Embryonic facial prominence (tissue), 1 donor: Measurements from ENCODE around the gene PRR30.

Experiments used
- DNase-seq: peaks from one replicate; pipeline ENCODE4 v3.0.0-alpha.2; 2016; ENCODE audit errors: extremely low spot score

The PRR30 gene

DNA sequence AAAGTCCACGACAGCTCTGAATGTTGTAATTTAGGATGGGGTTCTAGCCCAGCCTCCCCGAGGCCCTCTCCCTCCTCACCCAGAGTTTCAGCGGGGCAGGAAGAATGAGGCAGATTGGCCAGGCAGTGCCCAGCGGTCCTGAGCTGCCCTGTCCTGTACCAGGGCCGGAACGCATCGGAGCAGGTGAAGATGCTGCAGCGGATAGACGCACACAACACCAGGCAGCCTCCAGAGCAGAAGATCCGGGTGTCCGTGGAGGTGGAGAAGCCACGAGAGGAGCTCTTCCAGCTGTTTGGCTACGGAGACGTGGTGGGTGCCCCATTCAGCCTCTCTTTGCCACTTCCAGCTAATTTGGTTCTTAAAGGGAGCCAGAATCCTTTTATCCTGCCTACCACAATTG is 41.9 kb downstream of the PRR30 start:
- no peak for DNase-seq

DNA sequence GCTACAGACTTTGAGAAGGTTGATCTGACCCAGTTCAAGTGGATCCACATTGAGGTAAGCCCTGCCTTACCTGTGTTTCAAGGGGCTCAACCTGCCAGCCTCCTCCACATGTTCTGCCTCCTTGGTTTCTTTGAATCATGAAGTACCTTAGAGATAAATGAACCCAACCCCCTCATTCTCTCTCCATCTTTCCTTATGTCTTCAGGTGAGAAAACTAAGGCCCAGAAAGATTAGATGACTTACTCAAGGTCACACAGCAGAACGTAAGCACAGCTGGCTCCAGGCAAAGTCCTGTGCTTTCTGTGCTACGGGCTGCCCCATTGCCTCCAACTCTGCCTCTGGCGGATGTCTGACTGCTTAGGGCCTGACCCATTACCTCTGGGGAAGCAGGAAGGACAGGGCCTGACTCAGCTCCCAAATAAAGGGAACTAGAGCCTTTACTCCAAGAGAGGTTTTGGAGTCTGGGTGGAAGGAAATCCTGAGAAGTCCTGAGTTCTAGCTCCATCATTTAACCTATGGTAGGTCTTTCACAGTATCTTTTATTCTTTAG is 42.4 kb downstream of the PRR30 start:
- no peak for DNase-seq

DNA sequence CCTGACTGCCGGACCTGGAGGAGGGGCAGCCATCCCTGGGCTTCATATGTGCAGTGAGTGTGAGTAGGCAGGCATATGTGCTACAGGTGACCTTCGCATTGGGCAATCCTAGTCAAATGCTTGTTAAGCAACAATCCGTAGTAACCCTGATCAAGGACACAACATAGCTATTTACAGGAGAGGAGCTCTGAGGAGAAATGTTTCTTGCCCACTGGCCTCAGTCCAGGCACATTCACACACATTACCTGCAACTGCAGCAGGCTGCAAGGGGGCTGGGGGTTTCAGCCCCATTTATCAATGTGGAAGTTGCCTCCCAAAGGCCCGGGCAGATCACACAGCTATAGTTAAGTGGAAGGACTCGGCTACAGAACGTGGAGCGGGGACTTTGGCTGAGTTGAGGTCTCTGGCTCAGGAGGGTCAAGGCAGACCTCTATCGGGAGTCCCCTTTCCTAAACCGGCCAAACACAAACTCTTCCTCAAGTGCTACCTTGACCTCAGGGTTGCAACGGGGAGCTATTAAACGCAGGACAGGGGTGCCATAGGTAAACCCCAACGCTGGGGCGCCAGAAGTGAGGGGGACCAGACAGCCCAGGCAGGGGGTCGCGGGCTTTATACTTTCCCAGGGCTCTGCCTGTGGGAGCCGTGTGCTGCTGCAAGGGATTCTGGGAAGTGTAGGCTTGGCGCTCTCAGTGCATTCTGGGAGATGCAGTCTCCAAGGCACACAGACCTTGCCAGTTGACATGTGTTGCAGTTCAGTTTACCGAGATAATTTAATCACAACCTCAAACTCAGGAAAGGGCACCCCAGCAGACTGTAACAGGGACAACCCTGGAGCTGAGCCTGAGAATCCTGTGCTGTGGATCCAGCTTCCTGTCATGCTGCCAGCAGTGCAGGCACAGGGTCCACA is 43.2 kb downstream of the PRR30 start:
- DNase-seq: no peak

DNA sequence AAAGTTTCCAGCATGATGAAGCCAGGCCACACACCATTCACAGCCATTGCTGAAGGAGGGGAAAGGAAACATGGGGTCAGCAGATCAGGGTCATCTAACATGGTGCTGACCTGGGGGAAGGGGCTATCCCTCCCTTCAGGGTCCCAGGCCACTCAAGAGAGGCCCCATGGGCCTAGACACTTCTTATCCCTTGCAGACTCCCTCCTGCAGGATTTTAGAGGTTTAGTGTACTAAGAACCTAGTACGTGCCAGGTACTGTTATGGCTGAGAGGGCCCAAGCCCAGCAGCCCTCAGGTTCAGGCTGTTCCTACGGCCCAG is 43.8 kb downstream of the PRR30 start:
- no peak for DNase-seq

DNA sequence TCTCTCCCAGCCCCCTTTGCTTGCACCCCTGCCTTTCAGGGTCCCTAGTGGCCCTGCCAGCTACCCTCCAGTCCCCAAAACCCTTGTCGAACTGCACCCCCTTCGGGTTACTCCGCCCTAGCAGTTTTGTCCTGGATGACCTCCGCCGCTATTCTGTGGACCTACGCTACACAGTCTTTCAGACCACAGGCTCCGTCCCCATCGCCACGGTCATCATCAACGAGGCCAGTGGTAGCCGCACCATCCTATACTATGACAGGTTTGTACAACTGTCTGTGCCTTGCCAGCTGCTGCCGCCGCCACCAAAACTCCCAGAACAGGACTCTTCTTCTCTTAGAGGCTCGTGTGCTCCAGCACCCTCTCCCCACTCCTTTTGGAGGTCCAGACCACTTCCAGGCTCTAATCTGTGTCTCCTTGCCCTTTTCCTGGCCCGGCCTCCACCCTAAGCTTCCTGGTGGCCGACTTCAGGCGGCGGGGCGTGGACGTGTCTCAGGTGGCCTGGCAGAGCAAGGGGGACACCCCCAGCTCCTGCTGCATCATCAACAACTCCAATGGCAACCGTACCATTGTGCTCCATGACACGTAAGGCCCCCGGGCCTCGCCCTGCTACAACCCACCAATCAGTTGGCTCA is 44.7 kb downstream of the PRR30 start:
- DNase-seq: no peak

DNA sequence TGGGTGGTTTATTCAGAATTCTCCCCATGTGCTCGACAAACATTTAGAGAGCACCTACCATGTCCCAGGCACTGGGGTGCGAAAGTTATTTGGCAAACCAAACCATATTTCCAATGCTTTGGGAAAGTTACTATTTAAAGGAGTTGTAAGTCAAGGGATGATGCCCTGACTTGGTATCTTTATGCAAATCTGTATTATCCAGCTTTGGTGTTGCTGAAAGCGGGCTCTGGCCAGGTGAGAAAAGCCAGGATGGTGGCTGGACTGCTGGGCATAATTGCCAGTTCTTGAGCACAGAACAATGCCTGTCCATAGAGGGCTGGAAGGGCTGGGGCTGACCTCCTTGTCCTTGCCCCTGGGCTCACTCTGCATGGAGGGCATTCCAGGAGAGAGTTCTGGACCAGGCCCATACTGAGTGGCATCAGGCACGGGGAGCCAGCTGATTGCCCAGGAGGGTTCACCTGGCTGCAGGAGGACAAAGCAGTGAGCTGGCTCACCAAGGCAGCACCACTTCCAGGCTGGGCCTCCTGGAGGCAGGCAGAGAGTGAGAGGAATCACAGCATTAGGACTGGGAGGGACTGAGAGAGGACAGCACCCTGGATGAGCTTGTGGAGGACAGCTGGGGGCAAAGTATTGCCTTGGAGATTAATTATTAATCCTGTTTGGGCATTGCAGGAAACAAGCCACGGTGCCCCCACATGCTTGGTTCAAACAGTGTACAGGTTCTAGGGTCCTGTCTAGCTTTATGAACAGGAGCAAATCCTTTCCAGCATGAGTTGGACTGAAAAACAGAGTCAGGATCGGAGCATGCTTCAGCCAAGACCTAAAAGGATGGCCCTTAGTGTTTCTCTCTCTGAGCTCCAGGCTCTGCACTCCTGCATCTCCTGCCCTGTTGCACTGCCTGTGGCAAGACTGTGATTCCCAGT is 45.5 kb downstream of the PRR30 start:
- DNase-seq: no peak

DNA sequence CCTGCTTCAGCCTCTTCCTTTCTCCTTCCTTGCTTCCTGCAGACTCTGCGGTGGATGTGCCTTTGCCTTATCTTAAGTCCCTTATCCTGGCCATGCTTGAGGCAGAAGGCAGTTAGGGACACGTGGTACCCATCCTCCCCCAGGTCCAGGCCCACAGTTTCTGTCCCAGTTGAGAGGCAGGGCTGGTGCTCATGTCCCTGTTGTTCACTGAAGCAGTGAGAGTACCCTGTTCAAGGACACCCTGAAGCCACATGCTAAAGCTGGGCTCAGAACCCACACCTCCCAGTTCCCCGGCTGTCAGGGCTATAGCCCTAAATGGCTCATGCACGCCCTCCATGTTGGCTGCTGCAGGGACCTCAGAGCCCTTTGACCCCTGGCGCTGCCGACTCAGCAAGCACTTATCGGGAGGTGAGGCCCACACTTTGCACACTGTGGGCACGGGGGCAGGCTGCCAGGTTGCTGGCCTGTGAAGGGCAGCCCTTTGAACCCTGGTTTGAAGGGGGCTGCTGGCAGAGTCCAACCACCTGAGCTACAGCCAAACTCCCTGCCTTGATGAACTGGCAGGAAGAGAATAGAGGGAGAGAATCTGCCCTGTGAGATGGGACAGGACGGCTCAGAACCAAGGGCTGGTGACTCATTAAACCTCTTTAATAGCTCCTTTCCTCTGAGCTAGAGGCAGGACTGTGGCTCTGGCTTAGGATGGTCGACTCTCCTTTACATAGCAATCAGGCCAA is 46.3 kb downstream of the PRR30 start:
- no peak for DNase-seq

DNA sequence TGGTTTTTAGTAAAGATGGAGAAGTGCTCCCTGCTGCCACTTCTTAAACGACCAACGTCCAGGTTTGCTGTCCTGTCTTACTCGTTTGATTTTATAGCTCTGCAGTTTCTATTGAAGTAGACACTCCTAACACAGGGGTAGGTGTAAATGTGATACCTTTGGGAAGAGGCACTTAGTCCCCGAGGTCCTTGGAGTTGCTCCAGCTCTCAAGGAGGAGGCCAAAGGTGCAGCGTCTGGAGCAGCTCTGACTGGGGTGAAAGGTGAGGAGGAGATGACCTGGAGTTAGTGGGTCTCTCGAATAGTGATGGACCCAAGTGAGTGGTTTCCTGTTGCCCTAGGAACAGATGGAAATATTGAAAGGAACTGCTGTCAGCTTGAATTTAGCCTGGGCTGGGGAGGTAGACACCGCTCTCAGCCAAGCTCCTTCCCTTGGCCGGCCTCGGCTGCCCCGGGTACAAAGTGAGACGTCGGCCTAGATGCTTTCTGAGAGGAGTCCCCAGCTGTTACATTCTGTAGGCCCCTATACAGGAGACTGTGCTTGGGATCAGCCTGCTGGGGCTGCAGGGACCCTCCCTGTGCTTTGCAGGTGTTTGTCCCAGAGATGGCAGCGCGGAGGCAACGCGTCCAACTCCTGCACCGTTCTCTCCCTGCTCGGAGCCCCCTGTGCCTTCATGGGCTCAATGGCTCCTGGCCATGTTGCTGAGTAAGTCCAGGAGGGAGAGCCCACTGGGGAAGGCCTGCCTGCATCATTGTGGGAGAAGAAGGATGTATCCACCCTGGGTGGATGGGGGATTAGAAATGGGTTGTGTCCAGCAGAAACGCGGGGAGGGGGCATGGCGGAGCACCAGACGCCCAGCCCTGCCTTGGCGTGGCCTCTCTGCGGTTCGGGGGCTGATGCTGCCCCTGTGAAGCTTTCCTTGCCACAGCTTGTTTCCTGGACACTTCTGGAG is 47.2 kb downstream of the PRR30 start:
- DNase-seq: no peak

DNA sequence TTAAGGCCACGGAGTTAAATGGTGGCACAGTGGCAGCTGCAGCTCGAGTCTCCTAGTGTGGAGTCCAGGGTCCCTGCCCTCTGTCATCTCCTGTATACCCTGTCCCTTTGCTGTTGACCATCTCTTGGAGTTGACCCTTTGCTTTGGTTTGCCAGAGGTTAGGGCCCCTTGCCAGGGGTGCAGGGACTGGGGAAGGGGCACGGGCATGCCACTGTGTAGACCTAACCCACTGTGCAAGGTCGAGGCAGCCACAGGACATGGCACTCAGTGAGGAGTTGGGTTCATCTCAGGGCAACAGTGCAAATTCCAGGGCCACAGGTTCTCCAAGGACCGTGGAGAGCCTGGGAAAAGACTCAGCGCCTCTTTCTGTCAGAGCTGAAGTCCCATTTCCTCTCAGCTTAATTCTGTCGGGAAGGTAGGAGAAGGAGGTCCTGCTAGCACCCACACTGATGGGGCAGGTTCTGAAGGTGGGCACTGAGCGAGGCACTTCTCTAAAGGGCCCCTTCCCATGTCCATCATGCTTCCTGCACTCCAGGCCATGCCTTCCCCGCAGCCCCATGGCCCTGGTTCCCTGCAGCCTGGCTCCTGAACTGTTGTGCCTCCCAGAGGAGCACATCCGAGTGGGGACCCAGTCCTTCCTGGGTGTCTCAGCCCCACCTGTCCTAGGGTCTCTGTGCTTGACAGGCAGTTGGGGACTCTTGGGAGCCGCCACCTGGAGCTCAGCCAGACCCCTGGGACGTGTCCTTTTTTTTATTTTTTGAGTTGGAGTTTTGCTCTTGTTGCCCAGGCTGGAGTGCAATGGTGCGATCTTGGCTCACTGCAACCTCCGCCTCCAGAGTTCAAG is 49.9 kb downstream of the PRR30 start:
- no peak for DNase-seq

DNA sequence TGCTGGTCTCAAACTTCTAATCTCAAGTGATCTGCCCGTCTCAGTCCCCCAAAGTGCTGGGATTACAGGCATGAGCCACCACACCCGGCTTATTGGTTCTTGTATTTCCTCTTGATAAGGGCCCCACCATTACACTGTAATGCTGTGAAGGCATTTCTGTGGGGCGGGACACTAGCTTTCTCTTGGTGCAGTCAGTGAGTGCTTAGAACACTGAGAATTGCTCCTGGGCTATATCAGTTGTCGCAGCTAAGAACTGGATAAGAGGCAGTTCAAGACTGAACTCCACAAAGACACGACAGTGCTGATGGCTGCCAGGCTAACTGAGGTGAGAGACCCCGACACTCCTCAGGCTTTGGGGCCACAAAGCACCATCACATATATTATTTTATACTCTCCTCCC is 50.6 kb downstream of the PRR30 start:
- no peak for DNase-seq

DNA sequence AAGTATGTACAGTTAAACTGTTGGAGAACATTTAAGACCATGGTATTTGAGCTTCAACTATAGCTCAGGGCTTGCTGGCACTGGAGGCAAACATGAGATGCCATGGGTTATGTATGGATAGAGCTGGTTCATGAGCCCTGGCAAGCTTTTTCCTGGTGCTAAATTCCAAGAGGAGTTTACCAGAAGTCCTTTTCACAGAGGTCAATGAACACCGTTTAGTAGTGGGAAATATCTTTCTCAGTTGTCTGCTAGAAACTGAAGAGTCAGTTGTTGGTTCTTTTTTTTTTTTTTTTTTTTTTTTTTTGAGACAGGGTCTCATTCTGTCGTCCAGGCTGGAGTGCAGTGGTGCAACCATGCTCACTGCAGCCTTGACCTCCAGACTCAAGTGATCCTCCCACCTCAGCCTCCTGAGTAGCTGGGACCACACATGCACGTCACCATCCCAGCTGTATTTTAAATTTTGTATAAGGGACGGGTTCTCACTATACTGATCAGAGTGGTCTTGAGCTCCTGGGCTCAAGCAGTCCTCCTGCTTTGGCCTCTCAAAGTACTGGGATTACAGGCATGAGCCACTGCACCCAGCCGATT is 51.3 kb downstream of the PRR30 start:
- DNase-seq: no peak
